ENCODE data around the gene SCRT2.
"Not testable (repeated sequence)": the region's sequence is repeated elsewhere in the genome, so short reads cannot be mapped to it uniquely, and the experiment has no call there.

Gene SCRT2

GRCh38 chr20:693786-694185 is 18.2 kb upstream of the SCRT2 start:
- H3K36me3 Mint-ChIP-seq; H3K9me3 Mint-ChIP-seq; H3K4me1 Mint-ChIP-seq; H3K27ac Mint-ChIP-seq; DNase-seq; H3K4me3 Mint-ChIP-seq; ATAC-seq (replicated peaks): not testable (repeated sequence)
- peaks cover 25 to 29% of the 10 kb centered on the region in 2 donors for H3K27me3 Mint-ChIP-seq

DNA sequence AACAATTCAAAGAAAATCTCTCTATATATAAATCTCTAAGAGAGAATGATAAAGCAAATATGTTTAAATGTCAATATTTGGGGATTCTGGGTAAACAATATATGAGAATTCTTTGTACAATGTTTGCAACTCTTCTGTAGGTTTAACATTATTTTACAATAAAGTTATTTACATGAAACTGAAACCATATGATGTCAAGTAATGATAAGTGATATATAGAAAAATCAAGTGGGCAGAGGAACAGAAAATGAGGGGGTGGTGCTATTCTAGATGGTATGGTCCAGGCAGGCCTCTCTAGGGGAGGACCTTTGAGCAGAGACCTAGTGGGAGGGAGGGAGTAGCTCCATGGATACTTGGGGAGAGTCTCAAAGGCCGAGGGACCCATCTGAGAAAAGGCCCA is 16.4 kb upstream of the SCRT2 start:
- Mint-ChIP-seq H3K9me3 (peaks cover 0 to 3% of the 10 kb centered on the region in 2 donors), H3K27ac (no peak overlapping the region), H3K4me3 (no peak overlapping the region), H3K36me3 (no peaks in the 10 kb centered on the region), H3K4me1 (peaks cover 1 to 5% of the 10 kb centered on the region in 2 donors), H3K27me3 (peaks cover 25 to 30% of the 10 kb centered on the region in 2 donors)
- ATAC-seq (replicated peaks), result no peak
- DNase-seq, result no peak

DNA sequence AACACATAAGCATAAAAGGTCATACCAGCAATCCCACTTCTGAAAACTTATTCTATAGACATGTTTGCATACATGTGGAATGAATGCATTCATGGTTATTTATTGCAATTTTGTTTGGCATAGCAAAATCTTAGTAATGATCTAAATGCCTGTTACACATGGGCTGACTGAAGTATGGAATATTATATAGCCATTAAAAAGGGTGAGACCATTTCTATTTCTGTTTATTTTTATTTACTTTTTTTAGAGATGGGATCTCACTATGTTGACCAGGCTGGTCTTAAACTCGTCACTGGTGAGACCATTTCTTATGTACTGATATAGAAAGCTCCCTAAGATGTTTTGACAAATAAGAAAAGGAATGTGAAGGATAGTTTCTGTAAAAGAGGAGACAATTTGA is 14.3 kb upstream of the SCRT2 start:
- Mint-ChIP-seq H3K27ac (no peak overlapping the region), H3K27me3 (peaks cover 32 to 38% of the 10 kb centered on the region in 2 donors), H3K36me3 (no peaks in the 10 kb centered on the region), H3K4me3 (no peak overlapping the region), H3K4me1 (peaks cover 1 to 5% of the 10 kb centered on the region in 2 donors), H3K9me3 (peaks cover 0 to 3% of the 10 kb centered on the region in 2 donors)
- ATAC-seq (replicated peaks) (no peak), DNase-seq (no peak)

GRCh38 chr20:689348-689747 is 13.7 kb upstream of the SCRT2 start:
- Mint-ChIP-seq H3K27me3 (peaks cover 31 to 36% of the 10 kb centered on the region in 2 donors), H3K4me3 (no peak overlapping the region)
- ATAC-seq (replicated peaks), result no peak

GRCh38 chr20:688809-689212 is 13.2 kb upstream of the SCRT2 start:
- DNase-seq (no peak), ATAC-seq (replicated peaks) (no peak)
- Mint-ChIP-seq H3K27me3 (peaks cover 28 to 32% of the 10 kb centered on the region in 2 donors), H3K9me3 (peaks cover 0 to 3% of the 10 kb centered on the region in 2 donors), H3K4me1 (peaks cover 1 to 5% of the 10 kb centered on the region in 2 donors), H3K4me3 (no peak overlapping the region), H3K36me3 (no peaks in the 10 kb centered on the region), H3K27ac (no peak overlapping the region)

More at GRCh38 chr20:689348-689747, 13.7 kb upstream of the SCRT2 start:
- H3K4me1 Mint-ChIP-seq, result peaks cover 1 to 5% of the 10 kb centered on the region in 2 donors
- peaks cover 0 to 3% of the 10 kb centered on the region in 2 donors for H3K9me3 Mint-ChIP-seq
- H3K36me3 Mint-ChIP-seq, result no peaks in the 10 kb centered on the region
- no peak overlapping the region for H3K27ac Mint-ChIP-seq
- DNase-seq, result no peak

GRCh38 chr20:687468-688203 is 12.0 kb upstream of the SCRT2 start:
- Mint-ChIP-seq H3K4me1 (peaks cover 1 to 5% of the 10 kb centered on the region in 2 donors), H3K27me3 (peaks cover 21 to 33% of the 10 kb centered on the region in 2 donors), H3K36me3 (no peaks in the 10 kb centered on the region), H3K4me3 (no peak overlapping the region), H3K27ac (no peak overlapping the region), H3K9me3 (no peaks in the 10 kb centered on the region)
- no peak for ATAC-seq (replicated peaks)
- no peak for DNase-seq

GRCh38 chr20:684676-685319 is 9.2 kb upstream of the SCRT2 start:
- H3K27me3 Mint-ChIP-seq, result peaks cover 18 to 43% of the 10 kb centered on the region in 2 donors
- H3K4me3 Mint-ChIP-seq, result no peak overlapping the region
- no peaks in the 10 kb centered on the region for H3K4me1 Mint-ChIP-seq
- H3K27ac Mint-ChIP-seq, result no peak overlapping the region
- ATAC-seq (replicated peaks) (no peak), DNase-seq (no peak)
- H3K36me3 Mint-ChIP-seq, result no peaks in the 10 kb centered on the region
- H3K9me3 Mint-ChIP-seq, result no peaks in the 10 kb centered on the region

DNA sequence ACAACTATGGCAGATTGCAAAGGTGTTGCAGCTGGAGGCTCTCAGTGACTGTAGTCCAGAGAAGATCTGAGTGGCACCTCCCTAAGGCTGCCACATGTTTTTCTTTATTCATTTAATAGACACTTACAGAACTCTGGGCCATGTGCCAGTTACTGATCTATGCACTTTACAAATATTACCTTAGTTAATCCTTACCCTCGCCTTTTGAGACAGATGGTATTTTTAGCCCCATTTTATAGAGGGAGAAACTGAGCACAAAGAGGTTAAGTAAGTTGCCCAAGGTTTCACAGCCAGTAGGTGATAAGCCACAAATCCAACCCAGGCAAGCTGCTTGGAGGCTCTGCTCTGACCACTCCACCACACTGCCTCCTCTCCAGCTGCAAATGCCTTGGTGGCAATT is 6.5 kb upstream of the SCRT2 start:
- H3K9me3 Mint-ChIP-seq, result no peaks in the 10 kb centered on the region
- peaks cover 32 to 52% of the 10 kb centered on the region in 2 donors for H3K27me3 Mint-ChIP-seq
- no peak for DNase-seq
- no peak for ATAC-seq (replicated peaks)
- H3K36me3 Mint-ChIP-seq, result no peaks in the 10 kb centered on the region
- no peak overlapping the region for H3K4me3 Mint-ChIP-seq
- H3K27ac Mint-ChIP-seq, result no peak overlapping the region
- H3K4me1 Mint-ChIP-seq, result no peaks in the 10 kb centered on the region

GRCh38 chr20:680638-681187 is 5.1 kb upstream of the SCRT2 start:
- H3K27ac Mint-ChIP-seq, result no peak overlapping the region
- H3K36me3 Mint-ChIP-seq, result no peaks in the 10 kb centered on the region
- no peak overlapping the region for H3K4me3 Mint-ChIP-seq
- ATAC-seq (replicated peaks), result peak in 1 of 2 donors; percentile 49
- peaks cover 9 to 13% of the 10 kb centered on the region in 2 donors for H3K4me1 Mint-ChIP-seq
- DNase-seq, result no peak
- no peaks in the 10 kb centered on the region for H3K9me3 Mint-ChIP-seq
- peaks cover 39 to 57% of the 10 kb centered on the region in 2 donors for H3K27me3 Mint-ChIP-seq

GRCh38 chr20:677957-678356 is 2.4 kb upstream of the SCRT2 start:
- H3K36me3 Mint-ChIP-seq, result no peaks in the 10 kb centered on the region
- H3K27me3 Mint-ChIP-seq, result peaks cover 59 to 78% of the 10 kb centered on the region in 2 donors
- H3K9me3 Mint-ChIP-seq, result no peaks in the 10 kb centered on the region

DNA sequence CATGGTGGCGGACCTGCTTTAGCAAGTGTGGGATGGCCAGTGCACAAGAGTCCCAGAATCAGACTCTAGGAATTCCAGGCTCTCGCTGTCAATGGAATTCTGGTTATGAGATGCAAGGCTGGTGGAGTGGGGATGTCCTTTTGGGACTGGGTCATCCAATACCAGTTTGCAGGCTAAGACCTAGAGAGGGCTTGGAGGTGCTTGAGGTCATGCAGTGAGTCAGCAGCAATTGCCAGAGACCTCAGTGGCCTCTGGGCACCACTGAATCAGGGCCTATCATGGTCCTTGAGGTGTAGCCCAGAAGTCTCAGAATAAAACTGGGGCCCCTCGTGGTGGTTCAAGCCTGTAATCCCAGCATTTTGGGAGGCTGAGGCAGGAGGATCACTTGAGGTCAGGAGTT is 1.4 kb upstream of the SCRT2 start:
- no peaks in the 10 kb centered on the region for H3K36me3 Mint-ChIP-seq
- H3K4me1 Mint-ChIP-seq, result peaks cover 13 to 22% of the 10 kb centered on the region in 2 donors
- no peak overlapping the region for H3K4me3 Mint-ChIP-seq
- H3K27me3 Mint-ChIP-seq, result peaks cover 64 to 82% of the 10 kb centered on the region in 2 donors
- DNase-seq, result no peak
- no peak overlapping the region for H3K27ac Mint-ChIP-seq
- H3K9me3 Mint-ChIP-seq, result no peaks in the 10 kb centered on the region
- peak in 1 of 2 donors; percentile 26 for ATAC-seq (replicated peaks)

More at GRCh38 chr20:677957-678356, 2.4 kb upstream of the SCRT2 start:
- H3K4me1 Mint-ChIP-seq, result peaks cover 13 to 22% of the 10 kb centered on the region in 2 donors
- H3K27ac Mint-ChIP-seq, result no peak overlapping the region
- DNase-seq (no peak), ATAC-seq (replicated peaks) (no peak)
- H3K4me3 Mint-ChIP-seq, result no peak overlapping the region

DNA sequence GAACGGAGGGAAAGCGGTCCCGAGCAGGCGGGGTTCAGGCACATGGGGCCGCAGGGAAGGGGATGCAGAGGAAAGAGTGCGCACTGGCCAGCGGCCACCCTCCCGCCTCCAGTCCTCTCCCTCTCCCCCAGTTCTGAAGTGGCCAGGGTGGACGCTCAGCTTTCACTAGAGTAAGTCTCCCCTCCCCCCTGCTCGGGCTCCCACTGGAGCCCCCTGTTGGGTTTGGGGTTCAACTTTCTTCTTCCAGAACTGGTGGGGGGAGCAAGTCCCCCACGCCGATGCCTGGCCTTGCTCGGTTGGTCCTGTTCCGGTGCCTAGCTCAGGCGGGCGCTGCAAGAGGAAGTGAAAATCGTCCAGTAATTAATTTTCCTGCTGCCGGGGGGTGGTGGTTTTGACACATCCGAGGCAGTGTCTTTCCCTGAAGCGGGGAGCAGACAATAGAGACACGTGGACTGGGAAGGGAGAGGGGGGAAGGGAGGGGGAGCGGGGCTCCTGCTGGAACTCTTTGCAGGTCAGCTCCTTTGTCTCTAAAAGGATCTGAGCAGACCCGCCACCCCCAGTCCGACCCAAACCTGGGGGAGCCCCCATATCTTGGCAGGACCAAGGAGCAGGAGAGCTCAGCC is 824 bp upstream of the SCRT2 start:
- Mint-ChIP-seq H3K4me1 (peaks cover 13 to 22% of the 10 kb centered on the region in 2 donors), H3K4me3 (peak overlapping the region; percentile 41 to 61), H3K27ac (peak overlapping the region; percentile 60), H3K9me3 (no peaks in the 10 kb centered on the region), H3K27me3 (peaks cover 69 to 85% of the 10 kb centered on the region in 2 donors), H3K36me3 (no peaks in the 10 kb centered on the region)
- ATAC-seq (replicated peaks) (peak; percentile 69 to 76), DNase-seq (peak; percentile 31)

- Mint-ChIP-seq H3K4me1 (peaks cover 13 to 22% of the 10 kb centered on the region in 2 donors), H3K27ac (peak overlapping the region; percentile 47), H3K4me3 (no peak overlapping the region), H3K9me3 (no peaks in the 10 kb centered on the region), H3K36me3 (no peaks in the 10 kb centered on the region), H3K27me3 (peaks cover 81 to 91% of the 10 kb centered on the region in 2 donors)
- DNase-seq, result no peak
- no peak for ATAC-seq (replicated peaks)
Observed at GRCh38 chr20:675033-675452, 559 bp downstream of the SCRT2 start.

GRCh38 chr20:673603-674001 is 2.0 kb downstream of the SCRT2 start:
- no peaks in the 10 kb centered on the region for H3K36me3 Mint-ChIP-seq
- no peak overlapping the region for H3K27ac Mint-ChIP-seq
- peaks cover 13 to 22% of the 10 kb centered on the region in 2 donors for H3K4me1 Mint-ChIP-seq
- H3K9me3 Mint-ChIP-seq, result no peaks in the 10 kb centered on the region
- H3K27me3 Mint-ChIP-seq, result peaks cover 75 to 88% of the 10 kb centered on the region in 2 donors
- ATAC-seq (replicated peaks) (no peak), DNase-seq (no peak)
- H3K4me3 Mint-ChIP-seq, result no peak overlapping the region
